GDM1 (cell line): ENCODE results near the gene NOVA2.
"Not testable (repeated sequence)": the region's sequence is repeated elsewhere in the genome, so short reads cannot be mapped to it uniquely, and the experiment has no call there.

Source experiments
- DNase-seq: peaks from one replicate; lab custom pipeline; 2025; lab: John Stamatoyannopoulos, UW

NOVA2 gene

DNA sequence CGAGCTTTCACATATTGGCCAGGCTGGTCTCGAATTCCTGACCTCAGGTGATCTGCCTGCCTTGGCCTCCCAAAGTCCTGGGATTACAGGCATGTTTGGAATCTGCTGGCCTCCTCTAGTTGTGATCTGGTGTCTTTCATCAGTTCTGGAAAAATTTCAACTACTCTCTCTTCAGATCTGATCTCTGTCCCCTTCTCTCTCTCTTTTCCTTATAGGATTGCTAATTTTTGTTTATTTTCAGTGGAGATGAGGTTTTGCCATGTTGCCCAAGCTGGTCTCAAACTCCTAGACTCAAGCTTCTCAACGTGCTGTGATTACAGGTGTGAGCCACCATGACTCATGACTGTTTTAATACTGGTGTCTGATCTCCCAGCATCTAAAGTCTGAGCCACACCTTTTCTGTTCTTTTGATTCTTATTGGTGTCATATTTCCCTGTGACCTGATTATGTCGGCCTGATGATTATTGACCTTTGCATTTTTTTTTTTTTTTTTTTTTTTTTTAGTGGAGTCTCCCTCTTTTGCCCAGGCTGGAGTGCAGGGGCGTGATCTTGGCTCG, 48.7 kb downstream of the NOVA2 start:
- DNase-seq = no peak

DNA sequence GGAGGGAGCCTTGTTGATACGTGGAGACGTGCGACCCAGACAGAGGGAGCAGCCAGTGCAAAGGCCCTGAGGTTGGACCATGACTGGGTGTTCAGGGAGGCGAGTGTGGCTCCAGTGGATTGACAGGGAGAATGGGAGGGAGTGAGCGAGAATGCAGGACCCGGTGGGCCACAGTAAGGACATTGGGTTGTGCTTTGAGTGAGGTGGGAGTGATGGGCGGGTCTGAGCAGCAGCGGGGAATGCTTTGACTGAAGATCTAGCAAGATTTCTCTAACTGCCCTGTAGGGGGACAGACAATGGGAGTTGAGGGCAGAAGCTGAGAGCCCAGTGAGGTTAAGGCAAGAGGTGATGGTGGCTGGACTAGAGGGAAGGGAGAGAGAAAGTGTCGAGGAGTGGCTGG, 51.4 kb downstream of the NOVA2 start:
- no peak for DNase-seq

DNA sequence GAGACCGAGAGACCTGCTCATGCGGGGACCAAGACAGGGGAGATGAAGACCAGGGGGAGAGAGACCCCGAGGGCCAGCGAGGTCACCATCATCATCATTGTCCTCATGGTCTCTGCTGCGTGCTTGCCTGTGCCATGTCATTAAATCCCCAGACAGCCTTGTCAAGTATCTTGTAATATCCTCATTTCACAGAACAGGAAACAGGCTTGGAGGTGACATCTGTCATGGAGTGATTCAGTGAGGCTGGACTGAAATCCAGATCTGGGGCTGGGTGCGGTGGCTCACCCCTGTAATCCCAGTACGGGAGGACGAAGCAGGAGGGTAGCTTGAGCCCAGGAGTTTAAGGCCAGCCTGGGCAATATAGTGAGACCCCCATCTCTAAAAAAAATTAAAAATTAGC, 53.2 kb downstream of the NOVA2 start:
- DNase-seq = no peak

DNA sequence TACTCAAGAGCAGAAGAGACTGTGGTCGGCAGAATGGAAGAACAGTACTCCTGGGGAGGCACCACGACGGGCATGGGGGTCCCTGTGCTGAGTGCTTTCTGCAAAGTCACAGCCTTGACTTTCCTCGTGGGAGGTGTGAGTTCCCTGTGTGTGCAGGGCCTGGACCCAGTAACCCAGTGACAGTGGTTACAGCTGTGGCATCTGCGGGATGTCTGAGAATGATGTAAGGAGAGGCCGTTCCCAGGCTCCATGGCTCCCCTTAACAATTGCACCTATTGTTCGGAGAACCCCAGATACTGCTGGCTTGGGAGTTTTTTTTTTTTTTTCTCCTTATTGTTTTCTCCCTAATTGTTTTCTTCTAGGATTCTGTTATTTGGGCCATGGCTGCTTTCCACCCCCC, 54.0 kb downstream of the NOVA2 start:
- no peak for DNase-seq

DNA sequence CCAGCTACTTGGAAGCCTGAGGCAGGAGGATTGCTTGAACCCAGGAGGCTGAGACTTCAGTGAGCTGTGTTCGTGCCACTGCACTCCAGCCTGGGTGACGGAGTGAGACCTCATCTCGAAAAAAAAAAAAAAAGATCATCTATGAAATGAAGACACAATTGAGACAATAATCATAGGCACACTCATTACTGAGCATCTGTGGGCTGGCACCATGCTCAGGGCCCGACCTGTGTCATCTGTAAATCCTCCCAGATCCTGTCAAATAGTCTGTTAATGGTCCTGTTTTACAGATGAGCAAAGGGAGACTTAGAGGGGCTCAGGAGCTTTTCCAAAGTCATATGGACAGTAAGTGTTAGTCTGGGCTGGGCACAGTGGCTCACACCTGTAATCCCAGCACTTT, 54.9 kb downstream of the NOVA2 start:
- DNase-seq = no peak

DNA sequence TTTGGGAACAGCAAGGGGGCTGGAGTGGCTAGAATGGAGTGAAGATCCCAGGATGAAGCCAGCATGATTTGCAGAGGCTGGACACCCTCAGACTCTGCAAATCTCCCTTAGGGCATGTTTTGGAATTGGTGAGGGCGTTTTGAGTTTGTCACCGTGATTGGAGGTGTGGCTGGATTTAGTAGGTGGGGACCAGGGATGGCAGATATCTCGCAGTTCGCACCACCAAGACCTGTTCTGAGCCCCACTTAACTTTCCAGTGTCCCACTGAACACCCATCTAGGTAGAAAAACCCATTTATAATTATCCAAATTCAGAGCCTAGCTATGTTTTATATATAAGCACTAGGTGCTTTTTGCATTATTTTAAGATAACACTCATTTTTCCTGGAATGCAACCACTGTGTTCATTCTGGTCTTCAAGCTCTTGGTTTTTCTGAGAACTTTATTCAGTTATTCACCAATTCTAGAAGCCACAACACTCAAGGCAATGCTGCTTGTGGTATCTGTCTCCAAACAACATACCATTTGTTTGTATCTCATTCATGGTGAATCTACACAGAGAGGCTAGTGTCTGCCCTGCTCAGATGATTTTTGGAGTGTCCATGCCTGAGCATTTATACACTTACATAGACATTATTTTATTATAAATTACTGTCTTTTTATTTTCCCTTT, 56.1 kb downstream of the NOVA2 start:
- no peak for DNase-seq

DNA sequence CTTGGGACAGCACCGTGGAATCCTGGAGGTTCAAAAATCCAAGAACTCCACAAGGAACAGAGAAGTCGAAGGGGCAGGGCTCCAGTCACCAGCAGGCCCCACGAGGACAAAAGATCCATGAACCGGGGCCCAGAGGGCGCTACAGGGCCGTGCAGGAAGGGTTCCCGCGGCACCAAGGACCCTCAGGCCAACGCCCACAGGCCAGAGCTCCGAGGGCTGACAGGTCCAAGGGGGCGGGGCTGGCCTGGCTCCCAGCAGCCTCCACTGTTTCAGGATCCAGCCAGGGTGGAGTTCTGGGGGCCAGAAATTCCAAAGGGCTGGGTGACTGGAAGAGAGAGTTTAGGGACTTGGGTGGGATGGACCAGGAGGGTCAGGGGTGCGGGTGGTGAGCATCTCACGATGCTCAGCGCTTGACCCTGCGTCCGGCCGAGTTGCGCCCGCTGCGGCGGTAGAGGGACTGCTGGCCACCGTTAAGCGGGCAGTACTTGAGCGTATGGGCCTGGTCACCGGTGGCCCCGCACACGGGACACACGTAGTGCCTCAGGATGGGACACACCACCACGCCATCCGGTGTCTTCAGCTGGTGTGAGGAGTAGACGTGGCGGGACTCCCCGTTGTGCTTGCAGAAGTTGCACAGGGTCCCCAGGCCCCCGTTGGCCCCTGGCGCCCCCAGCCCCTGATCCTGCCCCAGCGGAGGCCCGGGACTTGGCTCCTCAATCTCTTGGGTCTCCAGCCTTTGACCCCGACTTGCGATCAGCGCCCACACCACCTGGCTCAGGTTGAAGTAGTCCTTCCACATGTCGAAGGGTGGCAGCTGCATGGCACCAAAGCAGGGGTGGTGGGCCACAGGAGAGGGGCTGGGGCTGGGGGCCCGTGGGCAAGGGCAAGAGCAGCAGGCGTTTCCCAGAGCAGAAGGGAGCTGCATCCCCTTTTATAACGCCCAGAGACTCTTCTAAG, 59.5 kb downstream of the NOVA2 start, which contains the start of gene NANOS2:
Gene NANOS2 (minus strand): TSS at position 905 of the 957 bp plus-strand sequence. CDS start 85 bp downstream, at position 820.
- no peak for DNase-seq

DNA sequence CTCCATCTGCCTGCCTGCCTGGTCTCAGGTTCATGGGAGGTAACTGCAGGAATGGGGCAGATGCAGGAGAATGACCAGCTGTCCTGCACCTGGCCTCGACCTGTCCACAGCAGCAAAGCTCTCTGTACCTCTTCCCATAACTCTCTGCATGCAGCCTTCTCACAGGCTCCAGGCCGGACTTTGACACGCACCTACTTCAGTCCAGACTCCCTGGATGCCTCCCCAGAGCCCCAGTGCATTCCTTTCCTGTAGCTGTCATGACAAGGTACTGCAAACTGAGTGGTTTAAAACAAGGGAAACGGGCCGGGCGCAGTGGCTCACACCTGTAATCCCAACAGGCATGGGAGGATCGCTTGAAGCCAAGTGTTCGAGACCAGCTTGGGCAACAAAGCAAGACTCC, 62.4 kb downstream of the NOVA2 start:
- no peak for DNase-seq

DNA sequence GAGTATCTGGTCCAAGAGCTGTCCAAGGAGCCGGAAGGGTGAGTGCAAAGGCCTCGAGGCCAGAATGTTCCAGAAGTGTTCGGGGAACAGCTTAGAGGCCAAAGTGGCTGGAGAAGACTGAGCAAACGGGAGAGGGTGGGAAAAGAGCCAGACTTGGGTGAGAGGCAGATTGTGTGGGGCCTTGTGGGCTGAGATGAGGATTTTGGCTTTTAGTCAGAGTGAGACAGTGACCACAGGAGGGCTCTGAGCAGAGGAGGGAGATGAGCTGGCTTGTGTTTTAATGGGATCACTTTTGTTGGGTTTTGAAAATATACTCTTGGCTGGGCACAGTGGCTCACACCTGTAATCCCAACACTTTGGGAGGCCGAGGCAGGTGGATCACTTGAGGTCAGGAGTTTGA, 64.7 kb downstream of the NOVA2 start:
- DNase-seq = no peak

DNA sequence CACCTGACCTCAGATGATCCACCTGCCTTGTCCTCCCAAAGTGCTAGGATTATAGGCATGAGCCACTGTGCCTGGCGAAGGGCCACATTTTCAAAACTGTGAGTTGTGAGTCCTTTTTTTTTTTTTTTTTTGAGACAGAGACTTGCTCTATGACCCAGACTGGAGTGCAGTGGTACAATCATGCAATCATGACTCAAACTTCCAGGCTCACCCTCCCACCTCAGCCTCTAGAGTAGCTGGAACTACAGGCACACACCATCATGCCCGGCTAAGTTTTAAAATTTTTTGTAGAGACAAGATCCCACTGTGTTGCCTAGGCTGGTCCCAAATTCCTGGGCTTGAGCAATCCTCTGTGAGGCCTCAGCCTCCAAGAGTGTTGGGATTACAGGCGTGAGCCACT, 67.4 kb downstream of the NOVA2 start:
- DNase-seq = no peak

DNA sequence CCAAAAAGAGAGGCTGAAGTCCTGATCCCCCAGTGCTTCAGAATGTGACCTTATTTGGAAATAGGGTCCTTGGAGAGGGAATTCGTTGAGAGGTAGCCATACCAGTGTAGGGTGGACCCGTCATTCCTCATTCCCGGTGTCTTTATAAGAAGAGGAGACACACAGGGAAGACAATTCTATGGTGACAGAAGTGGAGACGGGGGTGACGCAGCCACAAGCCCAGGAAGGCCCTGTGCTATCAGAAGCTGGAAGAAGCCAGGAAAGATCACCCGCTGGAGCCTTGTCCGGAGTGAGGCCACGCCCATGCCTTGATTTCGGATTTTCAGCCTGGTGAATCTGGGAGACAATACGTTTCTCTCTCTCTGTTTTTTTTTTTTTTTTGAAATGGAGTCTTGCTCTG, 68.7 kb downstream of the NOVA2 start:
- DNase-seq = no peak

DNA sequence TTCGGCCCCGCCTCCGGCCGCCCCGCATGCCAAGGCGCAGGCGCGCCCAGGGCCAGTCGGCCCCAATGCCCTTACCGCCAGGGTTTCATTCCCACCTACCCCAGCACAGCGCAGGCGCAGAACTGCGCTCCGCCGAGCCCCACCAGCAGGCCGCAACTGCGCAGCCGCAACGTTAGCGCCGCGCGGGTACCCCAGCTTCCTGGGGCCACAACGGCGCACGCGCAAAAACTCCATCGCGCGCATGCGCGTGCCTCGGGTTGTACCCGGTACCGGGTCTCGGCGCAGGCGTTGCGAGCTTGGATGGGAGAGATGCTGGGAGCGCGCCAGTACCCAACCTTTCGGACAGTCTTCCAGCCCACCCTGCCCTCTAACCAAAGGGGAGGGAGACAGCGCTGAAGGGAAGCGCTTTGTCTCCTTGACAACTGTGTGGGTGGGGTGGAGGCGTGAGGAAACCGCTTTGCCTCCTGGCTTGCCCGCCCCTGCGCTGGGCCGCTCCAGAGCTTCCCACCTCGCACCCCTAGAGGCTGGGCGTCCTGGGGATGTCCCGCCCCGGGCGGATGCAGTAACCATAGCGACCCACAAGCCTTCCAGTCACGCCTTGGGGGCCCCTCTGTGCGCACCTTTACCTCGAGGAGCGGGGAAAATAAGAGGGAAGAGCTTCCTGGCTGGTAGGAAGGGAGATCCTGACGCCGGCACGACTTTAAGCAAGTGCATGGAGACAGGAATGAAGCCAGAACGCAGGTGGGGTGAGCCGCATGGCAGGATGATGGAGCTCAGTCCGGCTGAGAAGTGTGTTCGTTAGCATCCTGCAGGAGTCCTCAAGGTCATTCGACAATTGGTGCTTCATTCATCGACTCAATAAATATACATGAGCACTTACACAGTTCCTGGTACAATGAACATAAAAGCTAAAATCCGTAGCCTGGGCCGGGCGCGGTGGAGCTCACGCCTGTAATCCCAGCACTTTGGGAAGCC, 70.7 kb downstream of the NOVA2 start:
- peak; percentile 96 for DNase-seq

DNA sequence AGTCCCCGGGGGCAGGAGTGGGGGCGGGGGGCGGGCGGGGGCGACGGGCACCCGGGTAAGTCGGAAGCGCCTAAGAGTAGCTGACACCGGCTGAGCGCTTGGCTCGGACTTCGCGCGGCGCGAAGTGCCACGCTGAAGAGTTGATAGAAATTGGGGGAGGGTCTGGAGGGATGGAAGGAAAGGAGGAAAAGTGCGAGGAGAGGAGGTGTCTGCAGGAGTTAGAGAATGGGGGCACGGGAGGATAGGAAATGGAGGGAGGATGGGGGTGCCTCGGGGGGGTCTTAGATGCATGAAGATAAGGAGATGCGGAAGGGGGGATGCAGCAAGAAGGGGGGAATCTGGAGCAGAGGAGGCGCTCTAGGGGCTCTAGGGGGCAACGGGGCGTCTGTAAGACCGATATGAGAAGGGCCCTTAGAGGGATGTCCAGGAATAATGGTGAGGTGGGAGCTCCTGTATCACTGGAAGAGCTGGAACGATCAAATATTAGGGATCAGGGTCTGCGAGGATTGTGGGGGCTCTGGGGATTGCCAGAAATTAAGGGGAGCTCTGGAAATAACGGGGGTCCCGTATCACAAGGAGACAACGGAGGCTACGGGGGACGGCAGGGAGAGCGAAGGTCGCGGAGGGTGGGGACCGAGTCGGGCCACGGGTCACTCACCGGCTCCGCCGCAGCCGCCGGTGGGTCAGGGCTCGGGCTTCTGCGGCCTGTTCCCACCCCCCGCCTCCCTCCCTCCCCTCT, 71.6 kb downstream of the NOVA2 start, which contains the start of gene MYPOP:
Gene MYPOP (minus strand): TSS at position 702 of the 739 bp plus-strand sequence. CDS start 840 bp downstream, outside the sequence.
- no peak for DNase-seq

DNA sequence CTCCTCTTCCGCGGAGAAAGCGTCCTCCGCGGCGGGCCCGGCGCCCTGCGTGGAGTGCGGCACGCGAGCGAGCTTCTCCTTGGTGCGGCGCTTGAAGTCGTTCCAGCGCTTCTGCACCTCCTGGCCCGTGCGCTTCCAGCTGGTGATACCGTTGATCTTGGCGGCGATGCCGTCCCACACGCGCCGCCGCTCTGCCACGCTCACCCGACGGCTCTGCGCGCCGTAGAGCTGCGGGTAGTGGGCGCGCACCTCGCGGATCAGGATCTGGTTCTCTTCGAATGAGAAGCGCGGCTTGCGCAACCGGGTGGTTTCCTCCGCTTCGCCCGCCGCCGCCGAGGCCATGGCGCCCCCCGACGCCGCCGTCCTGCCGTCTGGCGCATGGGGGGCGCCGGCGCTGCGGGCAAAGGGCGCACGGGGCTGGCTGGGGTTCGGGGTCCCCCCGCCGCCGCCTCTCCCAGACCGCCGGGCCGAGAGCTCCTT, 72.2 kb downstream of the NOVA2 start:
- no peak for DNase-seq

DNA sequence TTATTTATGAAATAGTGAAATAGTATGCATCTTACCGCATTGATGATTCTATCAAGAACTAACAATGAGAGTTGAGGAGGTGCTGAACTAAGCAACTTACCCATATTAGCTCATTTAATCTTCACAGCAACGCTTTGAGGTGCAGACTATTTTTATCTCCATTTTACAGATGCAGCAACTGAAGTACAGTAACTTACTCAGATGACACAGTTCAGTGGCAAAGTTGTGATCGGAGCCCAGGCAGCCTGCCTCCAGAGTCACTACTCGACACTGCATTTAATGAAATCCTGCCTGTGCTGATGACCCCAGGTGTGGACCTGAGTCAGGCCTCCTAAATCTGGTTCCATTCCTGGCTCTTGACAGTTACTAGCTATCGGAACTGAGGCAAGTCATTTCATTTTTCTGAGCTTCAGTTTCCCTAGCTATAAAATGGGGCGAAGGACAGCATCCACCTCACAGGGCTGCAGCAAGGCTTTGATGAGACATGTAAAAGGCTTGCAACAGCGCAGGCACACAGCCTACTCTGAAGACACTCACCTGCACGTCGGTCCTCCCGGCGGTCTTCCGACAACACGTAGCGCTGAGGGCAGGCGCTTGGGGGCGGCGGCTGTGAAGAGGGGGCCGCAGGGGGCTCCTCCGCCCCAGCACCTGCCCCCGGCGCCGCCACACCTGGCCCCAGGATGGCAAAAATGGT, 72.8 kb downstream of the NOVA2 start:
- DNase-seq = no peak

DNA sequence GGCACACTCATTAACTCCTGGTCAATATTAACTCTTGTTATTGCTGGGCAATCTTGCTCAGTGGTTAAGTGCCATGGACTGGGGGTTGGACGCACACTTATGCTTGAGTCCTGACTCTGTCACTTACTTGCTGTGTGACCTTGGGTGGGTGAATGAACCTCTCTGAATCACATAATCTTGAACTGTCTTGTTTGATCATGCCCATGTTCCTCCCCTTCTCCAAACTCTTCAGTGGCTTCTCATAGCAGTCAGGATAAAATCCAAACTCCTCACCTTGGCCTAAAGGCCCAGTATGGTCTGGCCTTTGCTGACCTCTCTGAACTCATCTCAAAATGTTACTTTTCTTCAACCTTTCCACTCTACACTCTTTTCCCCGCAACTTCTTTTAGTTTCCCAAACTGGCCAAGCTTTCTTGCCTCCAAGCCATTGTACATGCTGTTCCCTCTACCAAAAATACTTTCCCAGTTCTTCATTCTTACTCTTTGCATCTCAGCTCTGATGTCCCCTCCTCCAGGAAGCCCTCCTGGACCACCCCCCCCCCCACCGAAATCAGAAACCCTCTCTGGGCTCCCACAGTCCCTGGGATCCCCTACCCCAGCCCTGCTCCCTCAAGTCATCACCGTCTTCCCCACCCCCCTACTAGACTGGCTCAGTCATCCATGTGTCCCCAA, 73.6 kb downstream of the NOVA2 start:
- DNase-seq = no peak

DNA sequence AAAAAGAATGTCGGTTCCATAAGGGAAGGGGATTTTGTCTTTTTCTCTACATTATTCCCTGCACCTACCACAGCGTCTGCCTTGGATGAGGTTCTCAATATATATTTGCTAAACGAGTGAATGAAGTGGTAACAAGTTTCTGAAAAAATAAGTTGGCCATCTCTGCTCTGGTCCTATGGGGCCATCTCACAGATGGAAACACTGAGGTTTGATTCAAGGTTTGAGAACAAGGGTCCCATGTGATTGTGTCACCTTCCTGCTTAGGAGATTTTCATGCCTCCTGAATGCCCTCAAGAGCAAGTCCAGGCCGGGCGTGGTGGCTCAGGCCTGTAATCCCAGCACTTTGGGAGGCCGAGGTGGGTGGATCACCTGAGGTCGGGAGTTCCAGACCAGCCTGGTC, 74.4 kb downstream of the NOVA2 start:
- DNase-seq = no peak

DNA sequence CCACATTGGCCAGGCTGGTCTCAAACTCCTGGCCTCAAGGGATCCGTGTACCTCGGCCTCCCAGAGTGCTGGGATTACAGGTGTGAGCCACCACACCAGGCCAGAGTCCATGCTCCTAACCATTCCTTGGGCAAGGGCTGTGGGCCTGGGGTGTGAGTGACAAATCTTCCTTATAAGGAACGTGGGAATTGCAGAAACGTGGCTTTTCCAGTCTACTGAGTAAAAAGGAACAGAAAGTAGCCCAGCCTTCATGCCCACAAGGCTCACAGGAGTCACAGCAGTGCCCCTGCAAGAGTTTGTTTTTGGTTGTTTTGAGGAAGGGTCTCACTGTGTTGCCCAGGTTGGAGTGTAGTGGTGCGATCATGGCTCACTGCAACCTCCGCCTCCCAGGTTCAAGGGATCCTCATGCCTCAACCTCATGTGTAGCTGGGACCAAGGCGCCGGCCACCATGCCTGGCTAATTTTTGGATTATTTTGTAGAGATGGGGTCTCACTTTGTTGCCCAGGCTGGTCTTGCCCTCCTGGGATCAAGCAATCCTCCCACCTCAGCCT, 76.3 kb downstream of the NOVA2 start:
- DNase-seq = no peak

DNA sequence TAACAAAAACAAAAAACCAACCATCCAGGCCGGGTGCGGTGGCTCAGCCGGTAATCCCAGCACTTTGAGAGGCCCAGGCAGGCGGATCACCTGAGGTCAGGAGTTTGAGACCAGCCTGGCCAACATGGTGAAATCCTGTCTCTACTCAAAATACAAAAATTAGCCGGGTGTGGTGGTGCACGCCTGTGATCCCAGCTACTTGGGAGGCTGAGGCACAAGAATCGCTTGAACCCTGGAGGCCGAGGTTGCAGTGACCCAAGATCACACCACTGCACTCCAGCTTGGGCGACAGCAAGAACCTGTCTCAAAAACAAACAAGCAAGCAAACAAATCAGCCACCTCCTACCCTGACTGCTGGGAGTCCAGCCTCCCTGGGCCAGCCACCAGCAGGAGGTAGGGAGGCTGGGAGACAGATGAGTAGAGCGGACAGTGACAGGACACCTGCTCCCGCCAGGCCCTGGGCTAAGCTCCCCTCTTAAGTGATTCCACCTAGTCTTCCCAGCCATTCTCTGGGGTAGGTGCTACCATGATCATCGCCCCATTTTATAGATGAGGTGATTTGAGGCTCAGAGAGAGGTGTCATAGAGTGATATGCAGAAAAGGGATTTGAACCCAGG, 77.6 kb downstream of the NOVA2 start:
- DNase-seq = not testable (repeated sequence)
